ENCODE results near the gene PROZ.

The PROZ gene

GRCh38 chr13:113123226-113124201 is 34.9 kb upstream of the PROZ start:
- no peaks in the 10 kb centered on the region for H3K27me3 ChIP-seq (ENCODE audit: insufficient read depth, low read length)
- H3K4me1 ChIP-seq (ENCODE audit: insufficient read depth, low read length) = peaks cover 13% of the 10 kb centered on the region
- H3K4me3 ChIP-seq (ENCODE audit: low read length) = no peak overlapping the region
- no peak overlapping the region for H2AFZ ChIP-seq (ENCODE audit: low read depth, low read length)
- no peaks in the 10 kb centered on the region for H3K9me3 ChIP-seq (ENCODE audit: low read length)
- no peaks in the 10 kb centered on the region for H3K36me3 ChIP-seq (ENCODE audit: insufficient read depth, low read length)

GRCh38 chr13:113124211-113124970 is 34.1 kb upstream of the PROZ start:
- no peaks in the 10 kb centered on the region for H3K36me3 ChIP-seq (ENCODE audit: insufficient read depth, low read length)
- H3K4me3 ChIP-seq (ENCODE audit: low read length) = no peak overlapping the region
- peaks cover 13% of the 10 kb centered on the region for H3K4me1 ChIP-seq (ENCODE audit: insufficient read depth, low read length)
- H3K9me3 ChIP-seq (ENCODE audit: low read length) = no peaks in the 10 kb centered on the region
- H2AFZ ChIP-seq (ENCODE audit: low read depth, low read length) = no peak overlapping the region
- no peaks in the 10 kb centered on the region for H3K27me3 ChIP-seq (ENCODE audit: insufficient read depth, low read length)

- H3K36me3 ChIP-seq (ENCODE audit: insufficient read depth, low read length) = no peaks in the 10 kb centered on the region
- no peaks in the 10 kb centered on the region for H3K9me3 ChIP-seq (ENCODE audit: low read length)
- no peaks in the 10 kb centered on the region for H3K27me3 ChIP-seq (ENCODE audit: insufficient read depth, low read length)
- no peak overlapping the region for H2AFZ ChIP-seq (ENCODE audit: low read depth, low read length)
- H3K4me3 ChIP-seq (ENCODE audit: low read length) = no peak overlapping the region
- H3K4me1 ChIP-seq (ENCODE audit: insufficient read depth, low read length) = peaks cover 13% of the 10 kb centered on the region
These were observed 32.8 kb upstream of the PROZ start for GRCh38 chr13:113125506-113126264.

GRCh38 chr13:113126265-113127150 is 31.9 kb upstream of the PROZ start:
- Histone ChIP-seq H2AFZ (ENCODE audit: low read depth, low read length) (no peak overlapping the region), H3K4me3 (ENCODE audit: low read length) (no peak overlapping the region), H3K9me3 (ENCODE audit: low read length) (no peaks in the 10 kb centered on the region), H3K36me3 (ENCODE audit: insufficient read depth, low read length) (no peaks in the 10 kb centered on the region), H3K4me1 (ENCODE audit: insufficient read depth, low read length) (peaks cover 13% of the 10 kb centered on the region), H3K27me3 (ENCODE audit: insufficient read depth, low read length) (peaks cover 2% of the 10 kb centered on the region)

- Histone ChIP-seq H3K4me3 (ENCODE audit: low read length) (no peak overlapping the region), H3K4me1 (ENCODE audit: insufficient read depth, low read length) (no peaks in the 10 kb centered on the region), H3K9me3 (ENCODE audit: low read length) (no peaks in the 10 kb centered on the region), H2AFZ (ENCODE audit: low read depth, low read length) (no peak overlapping the region), H3K36me3 (ENCODE audit: insufficient read depth, low read length) (no peaks in the 10 kb centered on the region), H3K27me3 (ENCODE audit: insufficient read depth, low read length) (peaks cover 4% of the 10 kb centered on the region)
These were observed 29.0 kb upstream of the PROZ start for GRCh38 chr13:113129480-113129879.

GRCh38 chr13:113129921-113130750 is 28.3 kb upstream of the PROZ start:
- Histone ChIP-seq H2AFZ (ENCODE audit: low read depth, low read length) (no peak overlapping the region), H3K36me3 (ENCODE audit: insufficient read depth, low read length) (no peaks in the 10 kb centered on the region), H3K4me1 (ENCODE audit: insufficient read depth, low read length) (no peaks in the 10 kb centered on the region), H3K27me3 (ENCODE audit: insufficient read depth, low read length) (peaks cover 4% of the 10 kb centered on the region), H3K9me3 (ENCODE audit: low read length) (no peaks in the 10 kb centered on the region), H3K4me3 (ENCODE audit: low read length) (no peak overlapping the region)

- peaks cover 5% of the 10 kb centered on the region for H3K4me1 ChIP-seq (ENCODE audit: insufficient read depth, low read length)
- H3K4me3 ChIP-seq (ENCODE audit: low read length) = no peak overlapping the region
- H3K36me3 ChIP-seq (ENCODE audit: insufficient read depth, low read length) = no peaks in the 10 kb centered on the region
- H2AFZ ChIP-seq (ENCODE audit: low read depth, low read length) = no peak overlapping the region
- H3K9me3 ChIP-seq (ENCODE audit: low read length) = no peaks in the 10 kb centered on the region
- peaks cover 4% of the 10 kb centered on the region for H3K27me3 ChIP-seq (ENCODE audit: insufficient read depth, low read length)
These were observed 23.1 kb upstream of the PROZ start for GRCh38 chr13:113135281-113135760.

GRCh38 chr13:113137691-113138298 is 20.7 kb upstream of the PROZ start:
- Histone ChIP-seq H3K27me3 (ENCODE audit: insufficient read depth, low read length) (peaks cover 2% of the 10 kb centered on the region), H3K4me1 (ENCODE audit: insufficient read depth, low read length) (peaks cover 5% of the 10 kb centered on the region), H3K4me3 (ENCODE audit: low read length) (no peak overlapping the region), H3K36me3 (ENCODE audit: insufficient read depth, low read length) (no peaks in the 10 kb centered on the region), H2AFZ (ENCODE audit: low read depth, low read length) (no peak overlapping the region), H3K9me3 (ENCODE audit: low read length) (no peaks in the 10 kb centered on the region)

- H3K4me1 ChIP-seq (ENCODE audit: insufficient read depth, low read length) = peaks cover 5% of the 10 kb centered on the region
- no peak overlapping the region for H3K4me3 ChIP-seq (ENCODE audit: low read length)
- H3K27me3 ChIP-seq (ENCODE audit: insufficient read depth, low read length) = no peaks in the 10 kb centered on the region
- no peaks in the 10 kb centered on the region for H3K36me3 ChIP-seq (ENCODE audit: insufficient read depth, low read length)
- H3K9me3 ChIP-seq (ENCODE audit: low read length) = no peaks in the 10 kb centered on the region
- no peak overlapping the region for H2AFZ ChIP-seq (ENCODE audit: low read depth, low read length)
These were observed 19.5 kb upstream of the PROZ start for GRCh38 chr13:113138792-113139551.

- no peak overlapping the region for H3K4me3 ChIP-seq (ENCODE audit: low read length)
- no peaks in the 10 kb centered on the region for H3K9me3 ChIP-seq (ENCODE audit: low read length)
- no peaks in the 10 kb centered on the region for H3K27me3 ChIP-seq (ENCODE audit: insufficient read depth, low read length)
- H3K36me3 ChIP-seq (ENCODE audit: insufficient read depth, low read length) = no peaks in the 10 kb centered on the region
- H2AFZ ChIP-seq (ENCODE audit: low read depth, low read length) = no peak overlapping the region
- H3K4me1 ChIP-seq (ENCODE audit: insufficient read depth, low read length) = peaks cover 5% of the 10 kb centered on the region
These were observed 18.9 kb upstream of the PROZ start for GRCh38 chr13:113139577-113139976.
